HG03095 (cell line): ENCODE data around the gene CLIC6.

Experiments
- ATAC-seq: cut with Tn5 transposase; IDR thresholded peaks from one replicate; pipeline ENCODE4 v1.9.1; 2021; ENCODE audit warnings: moderate library complexity; ENCODE audit not compliant: unreplicated experiment

CLIC6 gene

DNA sequence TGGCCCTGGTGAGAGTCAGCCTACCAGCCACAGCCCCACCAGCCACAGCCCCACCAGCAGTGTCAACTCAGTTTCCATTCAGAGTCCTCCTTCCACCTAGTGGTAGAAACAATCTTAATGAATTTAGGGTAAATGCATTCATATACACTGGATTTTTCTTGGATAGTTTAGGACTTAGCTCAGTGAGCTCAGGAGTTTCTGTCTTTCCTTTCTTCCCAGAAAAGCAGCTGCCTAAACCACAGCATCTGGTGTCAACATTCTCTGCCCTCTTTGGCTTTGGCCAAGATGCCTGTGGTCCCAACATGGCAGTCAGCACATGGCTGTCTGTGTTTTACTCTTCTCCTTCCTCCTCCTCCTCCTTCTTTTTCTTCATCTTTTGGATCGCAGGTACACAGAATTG, 94.0 kb downstream of the CLIC6 start:
- ATAC-seq, result no peak

DNA sequence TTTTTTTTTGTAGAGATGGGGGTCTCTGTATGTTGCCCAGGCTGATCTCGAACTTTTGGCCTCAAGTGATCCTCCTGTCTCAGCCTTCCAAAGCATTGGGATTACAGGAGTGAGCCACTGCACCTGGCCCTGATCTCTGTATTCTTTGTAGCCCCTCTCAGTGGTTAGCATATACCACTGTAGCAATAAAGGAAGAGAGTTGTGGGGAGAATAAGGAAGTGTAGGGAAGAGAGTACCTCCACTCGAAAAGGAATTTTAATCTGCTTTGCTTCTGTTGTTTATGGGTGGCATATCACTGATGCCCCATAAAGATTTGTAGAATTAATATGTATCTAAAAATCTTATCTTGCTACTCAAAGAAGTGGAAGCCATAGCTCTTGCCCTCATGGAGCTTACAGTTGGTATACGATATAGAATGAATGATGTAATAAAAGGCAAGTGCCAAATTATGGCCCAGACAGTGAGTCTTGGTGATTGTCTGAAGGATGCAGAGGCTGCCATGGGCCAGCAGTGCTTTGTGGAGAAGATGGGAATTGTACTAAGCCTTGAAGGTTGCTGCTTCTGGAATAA, 96.0 kb downstream of the CLIC6 start:
- ATAC-seq, result no peak

DNA sequence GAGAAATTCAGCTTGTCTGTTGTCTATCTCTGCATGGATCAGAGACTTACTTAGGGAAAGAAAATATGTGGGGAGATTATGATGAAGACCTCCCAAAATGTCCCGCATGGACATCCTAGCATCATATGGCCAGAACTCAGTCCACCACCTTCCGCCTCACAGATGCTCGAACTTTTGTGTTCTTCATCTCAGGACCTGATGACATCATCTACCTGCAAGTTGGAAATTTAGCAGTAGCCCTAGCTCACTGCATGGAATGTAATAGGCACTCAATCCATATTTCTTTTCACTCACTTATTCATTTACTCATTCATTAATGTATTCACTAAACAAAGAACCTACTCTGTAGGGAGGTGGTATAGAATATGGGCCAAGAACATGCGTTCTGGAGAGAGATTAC, 96.8 kb downstream of the CLIC6 start:
- ATAC-seq, result no peak

DNA sequence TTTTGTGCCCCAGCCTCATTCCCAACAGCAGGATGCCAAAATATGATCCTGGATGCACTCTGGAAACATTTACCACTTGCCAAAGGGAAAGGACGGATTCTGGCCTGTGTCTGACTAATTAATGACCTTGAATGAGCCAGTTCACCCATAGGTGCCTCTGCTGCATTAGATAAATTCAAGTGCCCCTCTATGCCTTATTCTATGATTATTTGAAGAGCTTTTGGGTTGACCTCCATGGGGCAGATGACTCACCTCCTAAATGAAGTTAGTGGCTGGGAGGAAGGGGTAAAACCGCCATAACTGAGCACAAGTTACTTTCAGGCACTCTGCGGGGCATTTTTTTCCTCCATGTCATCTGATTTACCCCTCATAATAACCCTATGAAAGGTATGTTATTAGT, 98.1 kb downstream of the CLIC6 start:
- ATAC-seq, result no peak
